Cardiac muscle cell (in vitro differentiated cells and primary cell): ENCODE results near the gene PUDP. TPM values are rescaled to one million over a fixed set of nuclear protein-coding genes. Genes with fewer than 3 reads are reported as not detected.

Source experiments
- DNase-seq, 2 donors: peaks; one replicate each; pipeline versions ENCODE4 v3.0.0 to v3.0.0-alpha.2; 2010 to 2017; ENCODE audit warnings: low read depth in 1 of 2, low spot score in 1 of 2
- H3K27ac ChIP-seq: fragments of 200-600 bp; sonication (generic); 2 replicates; pipeline ENCODE4 v1.5.1; 2016
- H3K27me3 ChIP-seq: fragments of 200-600 bp; sonication (generic); 2 replicates; pipeline ENCODE4 v1.6.0; 2016; ENCODE audit warnings: control low read depth
- H3K36me3 ChIP-seq: fragments of 200-600 bp; sonication (generic); 2 replicates; pipeline ENCODE4 v1.5.1; 2016; ENCODE audit warnings: control low read depth
- H3K4me1 ChIP-seq: fragments of 200-600 bp; sonication (generic); 2 replicates; pipeline ENCODE4 v1.8.1; 2017; ENCODE audit warnings: low read depth, mild to moderate bottlenecking, mixed run types
- H3K4me3 ChIP-seq: fragments of 200-600 bp; sonication (generic); 2 replicates; pipeline ENCODE4 v1.5.1; 2016; ENCODE audit warnings: mild to moderate bottlenecking
- H3K9me3 ChIP-seq: fragments of 200-600 bp; sonication (generic); 2 replicates; pipeline ENCODE4 v1.5.1; 2017; ENCODE audit warnings: low read depth, mild to moderate bottlenecking, control low read depth
- CTCF ChIP-seq: IDR thresholded peaks from 2 replicates; pipeline ENCODE4 v1.5.1; 2012; ENCODE audit warnings: low read depth, mild to moderate bottlenecking, low read length
- polyA plus RNA-seq: library from polyadenylated mRNA; unstranded; fragments of >200 nt; fragmentation: Nextera tagmentation; extraction: Ambion mirVana; gene quantifications from 2 replicates; pipeline ENCODE4 v1.2.1, GENCODE V29; 2016
- total RNA-seq: library from RNA; depleted of rRNA; stranded (reverse); fragments of >200 nt; gene quantifications from 2 replicates; pipeline ENCODE4 v1.2.3, GENCODE V29; 2016

PUDP gene
- total and polyA plus RNA-seq, 2 experiments from 2014 or later, result 81.5 to 105 TPM

- no peak for TF ChIP-seq CTCF
- Histone ChIP-seq H3K4me3 (no peak overlapping the region), H3K27ac (no peak overlapping the region), H3K9me3 (no peaks in the 10 kb centered on the region), H3K36me3 (no peaks in the 10 kb centered on the region), H3K4me1 (no peaks in the 10 kb centered on the region), H3K27me3 (peaks cover 8% of the 10 kb centered on the region)
- DNase-seq, result no peak
These were observed 8.9 kb upstream of the PUDP start for GRCh38 chrX:7156879-7157278.

- Histone ChIP-seq H3K27me3 (peaks cover 8% of the 10 kb centered on the region), H3K4me1 (no peaks in the 10 kb centered on the region), H3K36me3 (no peaks in the 10 kb centered on the region), H3K4me3 (no peak overlapping the region), H3K9me3 (no peaks in the 10 kb centered on the region), H3K27ac (no peak overlapping the region)
- DNase-seq, result no peak
- no peak for TF ChIP-seq CTCF
These were observed 7.2 kb upstream of the PUDP start for GRCh38 chrX:7155163-7155562.

GRCh38 chrX:7154041-7154597 is 6.2 kb upstream of the PUDP start:
- H3K4me1 ChIP-seq, result no peaks in the 10 kb centered on the region
- no peak for TF ChIP-seq CTCF
- no peaks in the 10 kb centered on the region for H3K9me3 ChIP-seq
- peaks cover 8% of the 10 kb centered on the region for H3K27me3 ChIP-seq
- DNase-seq, result no peak
- no peak overlapping the region for H3K27ac ChIP-seq
- no peaks in the 10 kb centered on the region for H3K36me3 ChIP-seq
- no peak overlapping the region for H3K4me3 ChIP-seq

GRCh38 chrX:7153231-7153630 is 5.3 kb upstream of the PUDP start:
- Histone ChIP-seq H3K27me3 (peaks cover 8% of the 10 kb centered on the region), H3K9me3 (no peaks in the 10 kb centered on the region), H3K4me3 (no peak overlapping the region), H3K36me3 (no peaks in the 10 kb centered on the region), H3K4me1 (no peaks in the 10 kb centered on the region), H3K27ac (no peak overlapping the region)
- no peak for TF ChIP-seq CTCF
- no peak for DNase-seq

GRCh38 chrX:7149411-7149810 is 1.5 kb upstream of the PUDP start:
- Histone ChIP-seq H3K27me3 (peaks cover 8% of the 10 kb centered on the region), H3K4me1 (peaks cover 2% of the 10 kb centered on the region), H3K4me3 (no peak overlapping the region), H3K36me3 (no peaks in the 10 kb centered on the region), H3K9me3 (no peaks in the 10 kb centered on the region), H3K27ac (no peak overlapping the region)
- no peak for DNase-seq
- TF ChIP-seq CTCF, result no peak
